GM21786 (cell line): Measurements from ENCODE around the gene GLTP.
"Not testable (repeated sequence)": the region's sequence is repeated elsewhere in the genome, so short reads cannot be mapped to it uniquely, and the experiment has no call there.

ENCODE experiments used
- ATAC-seq: cut with Tn5 transposase; IDR thresholded peaks from one replicate; pipeline ENCODE4 v1.9.1; 2021; ENCODE audit not compliant: unreplicated experiment

GLTP gene

DNA sequence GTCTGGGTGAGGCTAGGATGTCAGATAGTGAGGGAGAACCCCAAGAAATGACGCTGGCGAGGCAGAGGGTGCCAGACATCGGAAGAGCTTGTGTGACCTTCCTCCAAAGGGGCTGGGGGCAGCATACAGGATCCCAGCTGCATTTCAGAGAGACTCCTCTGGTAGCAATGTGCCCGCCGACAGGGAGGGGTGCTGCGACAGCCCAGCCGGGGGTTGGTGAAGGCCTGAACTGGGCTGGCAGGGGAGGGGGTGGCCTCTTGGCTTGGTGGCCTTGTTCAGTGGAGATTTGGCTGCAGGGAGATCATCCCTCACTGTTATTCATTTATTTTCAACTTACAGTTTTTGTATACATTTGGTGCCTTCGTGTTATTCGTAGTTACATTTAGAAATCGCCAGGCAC, 25.0 kb upstream of the GLTP start:
- ATAC-seq = no peak

DNA sequence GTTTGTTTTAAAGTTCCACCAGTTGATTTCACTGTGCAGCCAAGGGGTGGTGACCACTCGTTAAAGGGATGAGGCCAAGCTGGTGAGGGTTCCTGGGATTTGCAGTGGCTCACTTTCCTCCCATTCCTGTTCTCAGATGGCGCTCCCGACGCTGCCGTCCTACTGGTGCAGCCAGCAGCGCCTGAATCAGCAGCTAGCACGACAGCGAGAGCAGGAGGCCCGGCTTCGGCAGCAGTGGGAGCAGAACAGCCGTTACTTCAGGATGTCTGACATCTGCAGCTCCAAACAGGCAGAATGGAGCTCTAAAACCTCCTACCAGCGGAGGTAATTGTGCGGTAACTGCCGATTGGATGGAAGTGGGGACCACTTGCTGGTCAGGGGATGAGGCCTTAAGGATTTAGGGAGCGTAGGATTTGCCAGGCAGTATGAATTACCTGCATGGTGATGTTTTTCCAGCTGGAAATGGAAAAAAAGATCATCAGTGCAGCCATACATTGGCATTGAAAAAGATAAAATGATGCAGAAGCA, 22.6 kb upstream of the GLTP start:
- ATAC-seq = no peak

DNA sequence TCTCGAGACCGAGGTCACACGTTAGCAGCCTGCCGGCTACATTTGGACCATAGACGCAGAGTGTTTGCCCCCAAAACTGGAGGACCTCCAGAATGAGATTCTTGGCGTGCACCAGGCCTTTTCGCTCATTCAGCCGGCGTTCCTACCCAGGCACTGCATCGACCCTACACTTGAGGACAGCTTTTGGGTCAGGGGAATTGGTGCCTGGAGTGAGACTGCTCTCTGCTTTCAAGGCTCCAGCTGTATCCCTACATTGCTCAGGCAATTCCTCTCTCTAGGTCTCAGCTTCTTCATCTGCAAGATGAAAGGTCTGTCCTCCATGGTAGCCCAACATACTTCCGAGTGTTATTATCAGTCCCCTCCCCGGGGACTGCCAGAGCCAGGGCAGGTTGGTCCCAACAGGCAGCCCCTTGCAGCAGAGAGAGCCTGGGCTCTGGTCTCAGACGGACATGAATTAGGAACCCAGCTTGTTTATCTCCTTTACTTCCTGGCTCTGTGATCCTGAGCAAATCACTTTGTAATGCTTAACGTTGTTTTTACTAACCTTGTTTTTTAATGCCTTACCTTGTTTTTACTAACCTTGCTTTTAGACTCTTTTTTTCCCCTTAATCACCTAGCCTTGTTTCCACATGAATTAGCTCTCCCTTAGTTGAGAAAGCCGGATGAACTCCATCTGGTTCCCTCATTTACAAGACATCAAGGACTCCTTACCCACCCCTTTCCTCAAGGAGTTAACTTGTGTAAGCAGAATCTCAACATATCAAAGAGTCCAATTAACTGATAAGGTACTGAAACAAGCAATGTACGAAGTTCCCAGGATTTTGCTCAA, 20.6 kb upstream of the GLTP start:
- no peak for ATAC-seq

DNA sequence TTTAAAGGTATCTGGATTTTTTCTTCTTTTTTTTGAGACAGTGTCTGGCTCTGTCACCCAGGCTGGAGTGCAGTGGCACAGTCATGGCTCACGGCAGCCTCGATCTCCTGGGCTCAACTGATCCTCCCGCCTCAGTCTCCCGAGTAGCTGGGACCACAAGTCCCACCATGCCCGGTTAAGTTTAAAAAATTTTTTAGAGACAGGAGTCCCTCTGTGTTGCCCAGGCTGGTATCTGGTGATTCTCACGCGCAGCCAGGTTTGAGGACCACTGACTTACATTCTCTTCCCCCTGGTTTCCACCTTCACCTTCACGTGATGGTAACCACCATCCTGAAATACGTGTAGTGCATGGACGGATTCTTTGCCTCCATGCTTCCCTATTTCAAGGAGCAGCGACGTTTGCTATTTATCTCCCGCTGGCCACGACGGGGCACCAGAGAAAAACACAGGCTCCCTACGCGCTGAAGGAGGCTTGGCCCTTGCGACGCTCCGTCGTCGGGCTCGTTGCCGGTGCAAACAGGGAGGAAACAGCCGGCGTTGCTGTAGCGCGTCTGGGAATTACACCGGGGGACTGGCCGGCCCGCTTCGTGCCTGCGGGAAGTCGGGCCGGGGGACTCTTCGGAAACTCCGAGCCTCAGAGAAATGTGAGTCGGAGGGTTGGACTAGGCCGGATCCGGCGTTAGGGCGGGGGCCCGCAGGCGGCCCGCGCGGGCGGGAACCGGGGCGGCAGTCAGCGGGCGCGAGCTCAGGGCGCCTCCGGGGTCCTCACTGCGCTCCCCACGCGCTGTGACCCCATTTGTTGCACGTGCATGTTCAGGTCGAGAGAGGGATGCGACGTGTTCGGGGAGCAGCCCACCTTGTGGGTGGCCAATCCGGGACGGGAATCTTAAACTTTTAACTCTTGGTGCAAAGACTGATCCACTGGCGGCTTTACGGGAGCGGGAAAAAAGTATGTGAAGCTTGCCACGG, 19.7 kb upstream of the GLTP start, which contains the start of gene TCHP:
TSS of gene TCHP (plus strand) at position 492 of the 969 bp plus-strand sequence. CDS start 2,753 bp downstream, outside the sequence.
- ATAC-seq = no peak

DNA sequence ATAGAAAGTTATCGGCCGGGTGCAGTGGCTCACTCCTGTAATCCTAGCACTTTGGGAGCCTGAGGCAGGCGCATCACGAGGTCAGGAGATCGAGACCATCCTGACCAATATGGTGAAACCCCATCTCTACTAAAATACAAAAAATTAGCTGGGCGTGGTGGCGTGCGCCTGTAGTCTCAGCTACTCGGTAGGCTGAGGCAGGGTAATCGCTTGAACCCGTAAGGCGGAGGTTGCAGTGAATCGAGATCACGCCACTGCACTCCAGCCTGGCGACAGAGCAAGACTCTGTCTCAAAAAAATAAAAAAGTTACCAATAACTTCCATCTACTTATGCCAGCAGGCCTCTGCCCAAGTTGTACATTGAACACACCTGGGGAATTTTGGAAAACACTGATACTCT, 19.0 kb upstream of the GLTP start:
- not testable (repeated sequence) for ATAC-seq

DNA sequence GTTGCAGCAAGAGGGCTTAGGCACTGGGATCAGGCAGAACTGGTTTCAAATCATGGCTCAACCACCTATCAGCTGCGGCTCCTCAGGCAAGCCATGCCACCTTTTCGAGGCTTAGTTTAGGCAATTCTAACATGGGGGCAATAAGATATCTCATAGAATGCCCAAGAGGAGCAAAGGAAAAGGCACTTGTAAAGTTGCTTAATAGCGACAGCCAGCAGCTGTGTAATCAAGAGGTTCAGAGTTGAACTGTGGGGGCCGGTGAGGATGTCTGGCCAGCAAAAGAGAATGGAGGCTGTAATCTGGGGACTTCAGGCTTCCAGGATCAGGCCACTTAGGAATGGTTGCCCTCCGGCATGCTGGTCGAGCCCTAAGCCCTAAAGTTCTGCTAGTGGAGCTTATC, 16.7 kb upstream of the GLTP start:
- ATAC-seq = no peak

DNA sequence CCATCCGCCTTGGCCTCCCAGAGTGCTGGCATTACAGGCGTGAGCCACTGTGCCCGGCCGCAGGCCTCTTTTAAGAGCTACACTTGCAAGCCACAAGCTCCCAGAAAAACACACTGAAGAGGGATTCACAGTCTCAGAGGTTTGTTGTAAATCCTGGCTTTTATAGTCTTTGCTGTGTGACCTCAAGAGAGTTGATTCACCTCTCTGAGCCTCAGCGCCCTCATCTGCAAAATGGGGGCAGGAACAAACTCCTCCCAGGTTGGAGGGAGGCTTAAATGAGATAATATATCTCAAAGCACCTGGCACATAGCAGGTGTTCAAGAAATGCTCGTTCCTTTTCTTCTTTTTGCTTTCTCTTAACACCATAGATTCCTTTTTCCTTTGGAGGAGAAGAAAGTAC, 15.8 kb upstream of the GLTP start:
- ATAC-seq = no peak

DNA sequence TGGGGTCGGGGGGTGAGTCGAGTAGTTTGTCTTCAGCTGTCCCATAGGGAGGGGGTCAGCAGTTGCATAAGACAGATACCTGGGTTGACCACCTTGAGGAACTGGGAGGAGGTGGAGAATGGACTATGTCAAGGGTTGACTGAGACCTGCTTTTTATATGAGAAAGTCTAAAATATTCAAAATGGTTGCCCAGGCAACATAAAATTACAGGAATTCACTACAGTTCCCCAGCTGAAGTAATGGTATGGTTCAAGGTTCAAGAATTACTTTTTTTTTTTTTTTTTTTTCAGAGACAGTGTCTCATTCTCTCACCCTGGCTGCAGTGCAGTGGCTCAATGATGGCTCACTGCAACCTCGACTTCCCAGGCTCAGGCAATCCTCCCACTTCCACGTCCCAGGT, 14.6 kb upstream of the GLTP start:
- ATAC-seq = no peak

DNA sequence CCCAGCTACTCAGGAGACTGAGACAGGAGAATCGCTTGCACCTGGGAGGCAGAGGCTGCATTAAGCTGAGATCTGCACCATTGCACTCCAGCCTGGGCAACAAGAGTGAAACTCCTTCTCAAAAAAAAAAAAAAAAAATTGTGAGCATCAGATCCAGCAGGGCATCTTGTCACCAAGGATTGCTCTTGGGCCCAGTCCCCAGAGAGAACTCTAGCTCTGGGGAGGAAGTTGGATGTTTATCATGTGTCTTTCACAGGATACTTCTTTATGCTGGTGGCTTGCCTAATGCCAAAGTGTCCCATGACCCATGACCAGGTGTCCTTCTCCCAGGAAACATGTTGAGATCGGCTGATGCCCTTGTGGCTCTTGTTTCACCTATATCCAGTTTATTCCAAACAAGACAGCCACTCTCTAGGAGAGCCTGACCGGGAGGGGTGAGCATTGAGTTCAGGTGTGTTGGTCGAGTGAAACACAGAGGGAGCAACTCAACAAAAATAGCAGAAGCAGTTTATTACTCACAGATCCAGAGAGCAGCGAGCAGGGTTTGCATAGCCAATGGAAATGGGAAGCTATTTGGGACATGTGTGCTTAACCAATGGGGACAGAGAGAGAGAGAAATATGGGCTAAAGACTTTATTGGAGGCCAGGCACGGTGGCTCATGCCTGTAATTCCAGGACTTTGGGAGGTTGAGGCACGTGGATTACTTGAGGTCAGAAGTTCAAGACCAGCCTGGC, 13.1 kb upstream of the GLTP start:
- no peak for ATAC-seq

DNA sequence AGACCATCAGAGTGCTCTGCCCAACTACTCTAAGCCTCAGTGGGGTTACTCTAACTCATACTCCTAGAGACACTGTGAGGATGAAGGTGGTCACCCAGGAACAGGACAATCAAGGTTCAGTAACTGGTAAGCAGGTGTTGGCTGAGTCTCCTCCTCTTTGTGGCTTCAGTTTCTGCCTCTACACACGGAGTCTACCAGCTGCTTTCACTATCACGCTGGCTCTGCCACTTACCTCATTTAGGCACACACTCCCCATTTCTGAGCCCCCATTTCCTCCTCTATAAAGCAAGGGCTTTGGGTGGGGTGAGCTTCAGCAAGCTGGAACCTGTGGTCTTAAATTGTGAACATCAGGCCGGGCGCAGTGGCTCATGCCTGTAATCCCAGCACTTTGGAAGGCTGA, 12.4 kb upstream of the GLTP start:
- peak; percentile 77 for ATAC-seq

DNA sequence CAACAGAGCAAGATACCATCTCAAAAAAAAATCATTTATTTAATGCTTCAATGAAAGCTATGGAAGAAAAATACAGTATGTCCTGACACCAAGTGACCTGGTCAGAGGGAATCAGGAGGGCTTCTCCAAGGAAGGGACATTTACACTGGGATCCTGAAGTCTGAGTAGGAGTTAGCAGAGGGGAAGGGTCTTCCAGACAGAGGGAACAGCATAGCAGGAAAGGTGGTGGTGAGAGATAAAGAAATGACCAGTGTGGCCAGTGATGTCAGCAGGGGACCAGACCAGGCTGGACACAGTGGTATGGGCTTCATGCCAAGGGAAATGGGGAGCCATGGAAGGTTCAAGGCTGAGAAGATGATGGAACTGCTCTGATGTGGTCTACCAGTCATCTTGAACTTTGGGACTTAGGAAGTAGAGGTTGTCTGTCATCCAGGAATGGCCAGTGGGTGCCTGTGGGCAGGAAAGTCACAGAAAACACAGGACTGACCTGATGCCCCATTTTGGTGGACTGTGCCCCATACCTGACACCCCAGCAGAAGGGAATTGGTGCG, 11.9 kb upstream of the GLTP start:
- no peak for ATAC-seq

DNA sequence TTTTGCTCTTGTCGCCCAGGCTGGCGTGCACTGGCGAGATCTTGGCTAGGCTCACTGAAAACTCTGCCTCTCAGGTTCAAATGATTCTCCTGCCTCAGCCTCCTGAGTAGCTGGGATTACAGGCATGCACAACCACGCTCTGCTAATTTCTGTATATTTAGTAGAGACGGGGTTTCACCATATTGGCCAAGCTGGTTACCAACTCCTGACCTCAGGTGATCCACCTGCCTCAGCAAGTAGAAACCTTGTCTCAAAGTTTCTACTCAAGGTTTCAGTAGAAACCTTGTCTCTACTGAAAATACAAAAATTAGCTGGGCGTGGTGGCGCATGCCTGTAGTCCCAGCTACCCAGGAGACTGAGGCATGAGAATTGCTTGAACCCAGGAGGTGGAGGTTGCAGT, 11.4 kb upstream of the GLTP start:
- not testable (repeated sequence) for ATAC-seq

DNA sequence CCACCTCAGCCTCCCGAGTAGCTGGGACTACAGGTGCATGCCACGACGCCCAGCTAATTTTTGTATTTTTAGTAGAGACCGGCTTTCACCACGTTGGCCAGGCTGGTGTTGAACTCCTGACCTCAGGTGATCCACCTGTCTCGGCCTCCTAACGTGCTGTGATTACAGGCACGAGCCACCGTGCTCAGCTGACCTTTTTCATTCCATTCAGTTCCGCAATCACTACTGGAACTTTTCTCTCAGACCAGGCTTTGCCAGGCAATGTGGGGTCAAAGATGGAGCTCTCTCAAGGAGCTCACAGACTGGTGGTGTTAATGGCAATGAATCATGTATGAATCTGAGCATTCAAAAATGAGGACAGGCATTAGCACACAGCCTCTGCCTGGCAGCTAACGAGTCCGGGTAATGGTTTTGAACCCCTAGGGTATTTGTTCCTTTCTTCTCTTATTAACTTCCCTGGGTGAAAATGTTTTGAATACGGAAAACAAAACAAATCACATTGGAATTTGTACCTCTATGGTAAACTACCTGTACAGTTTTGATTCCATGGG, 10.4 kb upstream of the GLTP start:
- ATAC-seq = no peak

DNA sequence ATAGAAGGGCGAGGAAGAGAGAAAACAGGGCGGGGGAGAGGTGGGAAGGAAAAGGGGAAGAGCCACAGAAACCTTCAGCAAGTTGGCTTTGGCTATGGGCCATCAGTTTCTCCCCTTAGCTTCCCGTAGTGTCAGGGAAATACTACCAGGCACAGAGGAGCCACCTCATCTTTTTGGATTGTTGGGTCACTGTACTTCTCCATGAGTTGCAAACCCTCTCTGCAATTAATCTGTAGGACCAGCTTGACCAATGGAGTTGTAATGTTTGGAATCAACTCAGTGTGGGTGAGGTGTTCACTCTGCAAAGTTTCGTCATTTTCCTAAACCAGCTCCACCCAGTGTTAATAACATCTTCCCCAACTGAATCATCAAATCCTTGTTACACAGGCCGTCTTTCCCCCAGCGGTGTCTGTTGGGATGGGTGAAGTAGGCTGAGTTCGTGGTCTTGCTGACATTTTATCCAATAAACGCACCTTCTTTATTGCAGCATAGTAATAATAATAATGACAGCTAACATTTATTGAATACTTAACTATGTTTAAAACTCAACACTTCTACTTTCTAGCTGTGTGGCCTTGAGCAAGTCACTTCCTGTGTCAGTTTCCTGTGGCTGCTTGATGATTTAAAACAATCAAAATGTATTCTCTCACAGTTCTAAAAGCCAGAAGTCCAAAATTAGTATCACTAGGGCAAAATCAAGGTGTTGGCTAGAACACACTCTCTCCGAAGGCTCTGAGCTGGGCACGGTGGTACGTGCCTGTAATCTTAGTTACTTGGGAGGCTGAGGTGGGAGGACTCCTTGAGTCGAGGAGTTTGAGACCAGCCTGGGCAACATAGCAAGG, 8.1 kb upstream of the GLTP start:
- no peak for ATAC-seq

DNA sequence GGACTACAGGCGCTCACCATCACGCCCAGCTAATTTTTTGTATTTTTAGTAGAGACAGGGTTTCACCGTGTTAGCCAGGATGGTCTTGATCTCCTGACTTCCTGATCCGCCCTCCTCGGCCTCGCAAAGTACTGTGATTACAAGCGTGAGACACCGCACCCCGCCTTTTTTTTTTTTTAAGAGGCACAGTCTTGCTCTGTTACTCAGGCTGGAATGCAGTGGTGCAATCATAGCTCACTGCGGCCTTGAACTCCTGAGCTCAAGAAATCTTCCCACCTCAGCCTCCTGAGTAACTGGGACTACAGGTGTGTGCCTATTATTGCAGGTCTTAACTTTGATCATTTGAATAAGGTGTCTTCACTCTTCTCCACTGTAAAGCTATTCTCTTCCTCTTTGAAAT, 5.3 kb upstream of the GLTP start:
- ATAC-seq = no peak

DNA sequence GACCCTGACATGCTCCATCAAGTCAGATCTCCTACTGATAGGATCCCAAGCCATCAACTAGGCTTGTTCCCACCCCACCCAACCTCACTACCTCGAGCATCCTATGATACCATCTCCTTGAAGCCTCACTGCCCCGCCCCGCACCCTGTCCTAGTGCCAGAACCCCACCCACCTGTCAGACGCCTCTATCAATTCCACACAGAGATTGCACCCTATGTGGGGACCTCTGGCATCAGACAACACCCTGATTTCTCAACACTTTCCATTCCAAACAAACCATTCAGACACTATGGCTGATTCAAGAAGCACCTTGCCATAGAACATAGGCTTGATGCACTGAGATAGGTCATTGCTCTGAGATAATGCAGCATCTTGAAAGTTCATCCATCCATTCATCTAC, 3.1 kb upstream of the GLTP start:
- no peak for ATAC-seq

DNA sequence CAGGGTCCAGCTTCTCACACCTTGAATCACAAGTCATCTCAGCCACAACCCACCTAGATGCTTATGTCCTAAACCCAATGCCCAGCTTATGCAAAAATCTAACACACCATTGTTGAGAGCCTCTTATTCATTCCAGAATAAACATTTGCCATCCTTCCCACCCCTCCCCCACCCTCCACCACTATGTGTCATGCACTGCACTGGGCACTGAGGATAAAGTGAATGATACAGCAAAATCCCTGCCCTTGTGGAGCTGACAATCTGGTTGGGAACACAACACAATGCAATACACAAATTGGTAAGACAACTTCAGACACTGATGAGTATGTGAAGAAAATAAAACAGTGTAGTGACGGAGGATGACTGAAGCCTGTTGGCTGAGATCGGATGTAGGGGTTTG, 1.4 kb upstream of the GLTP start:
- no peak for ATAC-seq

DNA sequence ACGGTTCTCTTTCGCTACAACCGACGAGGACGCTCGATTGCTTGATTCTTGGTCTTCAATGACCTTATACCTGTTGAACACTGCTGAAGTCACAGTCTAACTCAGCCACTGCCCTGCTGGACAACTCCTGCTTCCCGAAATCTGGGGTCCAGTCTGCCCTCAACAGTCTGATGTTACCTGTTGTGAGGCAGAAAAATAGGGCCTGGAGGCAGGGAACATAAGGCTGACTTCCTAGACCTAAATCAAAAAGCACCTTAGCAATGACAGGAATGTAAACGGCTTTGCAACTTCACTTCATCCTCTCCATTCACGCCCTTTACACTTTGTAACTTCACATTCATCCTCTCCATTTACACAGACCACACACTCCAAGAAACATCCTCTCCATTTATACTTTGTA, 597 bp upstream of the GLTP start:
- ATAC-seq = no peak

DNA sequence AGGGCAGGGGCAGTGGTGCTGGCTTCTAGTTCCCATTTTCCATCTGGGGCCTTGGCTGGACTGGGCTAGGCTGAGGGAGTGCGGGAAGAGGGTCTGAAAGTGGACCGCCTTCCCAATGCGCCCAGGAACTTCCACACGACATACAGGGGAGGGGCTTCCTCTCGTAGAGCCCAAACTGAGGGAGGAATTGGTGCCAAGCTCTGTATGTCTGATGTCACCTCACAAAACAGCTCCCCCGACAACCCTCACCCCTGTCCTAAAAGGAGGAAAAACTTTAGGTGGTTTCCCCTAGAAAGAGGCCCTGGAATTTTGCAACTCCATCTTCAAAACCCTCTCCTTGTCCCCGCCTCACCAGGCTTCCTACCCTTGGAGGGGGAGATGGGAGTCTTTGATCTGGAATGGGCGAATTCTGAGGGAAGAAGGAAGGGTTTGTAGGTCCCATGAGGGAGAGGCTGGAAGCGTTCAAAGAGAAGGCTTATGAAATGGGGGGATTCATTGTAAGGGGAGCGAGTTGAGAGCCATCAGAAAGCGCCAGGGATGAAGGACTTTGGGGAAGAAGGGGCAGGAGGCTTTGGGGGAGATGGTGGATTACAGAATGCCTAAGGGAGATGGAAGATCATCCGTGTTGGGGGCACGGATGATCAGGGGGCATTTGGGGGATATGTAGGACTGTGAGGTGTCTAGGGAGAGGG, 844 bp downstream of the GLTP start:
- ATAC-seq = no peak
